SK-N-SH treated with all-trans-retinoic acid at 6 μM for 48 hours (cell line): Measurements from ENCODE around the gene RAB6A.
"Not testable (repeated sequence)": the region's sequence is repeated elsewhere in the genome, so short reads cannot be mapped to it uniquely, and the experiment has no call there.

Experiments used
- ATAC-seq: fragments of 200-7000 bp; cut with Tn5 transposase; 3 replicates; pipeline ENCODE4 v1.9.1; 2020; ENCODE audit warnings: mild to moderate bottlenecking, moderate library complexity
- ARNTL ChIP-seq: fragments of 450-650 bp; formaldehyde crosslinking; IDR thresholded peaks from 2 replicates; pipeline ENCODE4 v1.5.0; 2020; ENCODE audit warnings: low read depth, mild to moderate bottlenecking, moderate library complexity, borderline replicate concordance
- BACH2 ChIP-seq: fragments of 250-450 bp; sonication (Bioruptor Pico); IDR thresholded peaks from 2 replicates; pipeline ENCODE4 v1.9.0; 2021; ENCODE audit warnings: mild to moderate bottlenecking, borderline replicate concordance
- CREB5 ChIP-seq: fragments of 250-450 bp; sonication (Bioruptor Pico); IDR thresholded peaks from 2 replicates; pipeline ENCODE4 v1.5.1; 2020; ENCODE audit warnings: low read depth, mild to moderate bottlenecking, moderate library complexity
- CSDC2 ChIP-seq: fragments of 250-450 bp; sonication (Bioruptor Pico); IDR thresholded peaks from 2 replicates; pipeline ENCODE4 v1.5.0; 2020; ENCODE audit warnings: mild to moderate bottlenecking, moderate library complexity
- CSRNP3 ChIP-seq: fragments of 250-450 bp; sonication (Bioruptor Pico); IDR thresholded peaks from 2 replicates; pipeline ENCODE4 v1.5.1; 2021; ENCODE audit warnings: mild to moderate bottlenecking, moderate library complexity
- ESRRG ChIP-seq: fragments of 250-450 bp; sonication (Bioruptor Pico); IDR thresholded peaks from 2 replicates; pipeline ENCODE4 v1.6.1; 2021; ENCODE audit warnings: mild to moderate bottlenecking
- GLIS3 ChIP-seq: fragments of 250-450 bp; sonication (Bioruptor Pico); IDR thresholded peaks from 2 replicates; pipeline ENCODE4 v1.5.0; 2020; ENCODE audit warnings: mild to moderate bottlenecking, moderate library complexity
- OSR1 ChIP-seq: fragments of 250-450 bp; sonication (Bioruptor Pico); IDR thresholded peaks from 2 replicates; pipeline ENCODE4 v1.8.0; 2022; ENCODE audit warnings: moderate library complexity, mild to moderate bottlenecking, inconsistent platforms
- PATZ1 ChIP-seq: fragments of 250-450 bp; sonication (Bioruptor Pico); IDR thresholded peaks from 2 replicates; pipeline ENCODE4 v1.8.0; 2020; ENCODE audit warnings: mild to moderate bottlenecking, moderate library complexity, borderline replicate concordance
- PPARA ChIP-seq: fragments of 250-450 bp; sonication (Bioruptor Pico); IDR thresholded peaks from 2 replicates; pipeline ENCODE4 v1.5.0; 2020; ENCODE audit warnings: mild to moderate bottlenecking, borderline replicate concordance
- RARB ChIP-seq: fragments of 250-450 bp; sonication (Bioruptor Pico); IDR thresholded peaks from 2 replicates; pipeline ENCODE4 v1.8.0; 2021; ENCODE audit warnings: mild to moderate bottlenecking, moderate library complexity
- TCF4 ChIP-seq: fragments of 250-450 bp; sonication (Bioruptor Pico); IDR thresholded peaks from 2 replicates; pipeline ENCODE4 v1.8.0; 2021; ENCODE audit warnings: mild to moderate bottlenecking, moderate library complexity, borderline replicate concordance
- TOX ChIP-seq: fragments of 250-450 bp; sonication (Bioruptor Pico); IDR thresholded peaks from 2 replicates; pipeline ENCODE4 v1.8.0; 2021; ENCODE audit warnings: mild to moderate bottlenecking, moderate library complexity, borderline replicate concordance
- ZC3H10 ChIP-seq: fragments of 250-450 bp; sonication (Bioruptor Pico); IDR thresholded peaks from 2 replicates; pipeline ENCODE4 v1.5.1; 2021; ENCODE audit warnings: mild to moderate bottlenecking, moderate library complexity
- ZNF8 ChIP-seq: fragments of 450-650 bp; formaldehyde crosslinking; IDR thresholded peaks from 2 replicates; pipeline ENCODE4 v1.5.0; 2020; ENCODE audit warnings: mild to moderate bottlenecking, moderate library complexity
- TF ChIP-seq, protein P1 (sequence below): fragments of 250-450 bp; sonication (Bioruptor Pico); IDR thresholded peaks from 2 replicates; pipeline ENCODE4 v1.8.0; 2021; ENCODE audit warnings: low read depth, mild to moderate bottlenecking, moderate library complexity, borderline replicate concordance

The RAB6A gene

GRCh38 chr11:73752903-73753302, 8.0 kb downstream of the RAB6A start:
- ATAC-seq = no peak
- TF ChIP-seq, protein P1, sequence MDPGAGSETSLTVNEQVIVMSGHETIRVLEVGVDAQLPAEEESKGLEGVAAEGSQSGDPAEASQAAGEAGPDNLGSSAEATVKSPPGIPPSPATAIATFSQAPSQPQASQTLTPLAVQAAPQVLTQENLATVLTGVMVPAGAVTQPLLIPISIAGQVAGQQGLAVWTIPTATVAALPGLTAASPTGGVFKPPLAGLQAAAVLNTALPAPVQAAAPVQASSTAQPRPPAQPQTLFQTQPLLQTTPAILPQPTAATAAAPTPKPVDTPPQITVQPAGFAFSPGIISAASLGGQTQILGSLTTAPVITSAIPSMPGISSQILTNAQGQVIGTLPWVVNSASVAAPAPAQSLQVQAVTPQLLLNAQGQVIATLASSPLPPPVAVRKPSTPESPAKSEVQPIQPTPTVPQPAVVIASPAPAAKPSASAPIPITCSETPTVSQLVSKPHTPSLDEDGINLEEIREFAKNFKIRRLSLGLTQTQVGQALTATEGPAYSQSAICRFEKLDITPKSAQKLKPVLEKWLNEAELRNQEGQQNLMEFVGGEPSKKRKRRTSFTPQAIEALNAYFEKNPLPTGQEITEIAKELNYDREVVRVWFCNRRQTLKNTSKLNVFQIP (CRISPR knock-in tag) = no peak
- TF ChIP-seq TCF4 (CRISPR knock-in tag) (no peak), GLIS3 (CRISPR knock-in tag) (no peak), ARNTL (CRISPR knock-in tag) (no peak), TOX (no peak), CREB5 (CRISPR knock-in tag) (no peak), PATZ1 (CRISPR knock-in tag) (no peak), ESRRG (CRISPR knock-in tag) (no peak), OSR1 (CRISPR knock-in tag) (no peak), BACH2 (CRISPR knock-in tag) (no peak), CSDC2 (CRISPR knock-in tag) (no peak), CSRNP3 (no peak)
- TF ChIP-seq, all 23 proteins: peak for 0

DNA sequence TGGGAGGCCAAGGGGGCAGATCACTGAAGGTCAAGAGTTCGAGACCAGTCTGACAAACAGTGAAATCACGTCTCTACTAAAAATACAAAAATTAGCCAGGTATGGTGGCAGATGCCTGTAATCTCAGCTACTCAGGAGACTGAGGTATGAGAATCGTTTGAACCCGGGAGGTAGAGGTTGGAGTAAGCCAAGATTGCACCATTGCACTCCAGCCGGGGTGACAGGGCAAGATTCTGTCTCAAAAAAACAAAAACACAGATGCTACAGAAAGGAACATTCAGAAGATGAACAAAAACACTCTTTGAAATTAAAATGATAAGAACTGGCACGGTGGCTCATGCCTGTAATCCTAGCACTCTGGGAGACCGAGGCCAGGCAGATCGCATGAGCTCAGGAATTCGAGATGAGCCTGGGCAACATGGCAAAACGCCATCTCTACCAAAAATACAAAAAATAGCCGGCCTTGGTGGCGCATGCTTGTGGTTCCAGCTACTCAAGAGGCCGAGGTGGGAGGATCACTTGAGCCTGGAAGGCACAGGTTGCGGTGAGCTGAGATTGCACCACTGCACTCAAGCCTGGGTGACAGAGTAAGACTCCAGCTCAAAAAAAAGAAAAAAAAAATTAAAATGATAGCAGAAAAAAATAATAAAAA, 8.5 kb downstream of the RAB6A start:
- TF ChIP-seq TCF4 (CRISPR knock-in tag) (no peak), RARB (no peak), TOX (no peak)
- ATAC-seq = no peak

DNA sequence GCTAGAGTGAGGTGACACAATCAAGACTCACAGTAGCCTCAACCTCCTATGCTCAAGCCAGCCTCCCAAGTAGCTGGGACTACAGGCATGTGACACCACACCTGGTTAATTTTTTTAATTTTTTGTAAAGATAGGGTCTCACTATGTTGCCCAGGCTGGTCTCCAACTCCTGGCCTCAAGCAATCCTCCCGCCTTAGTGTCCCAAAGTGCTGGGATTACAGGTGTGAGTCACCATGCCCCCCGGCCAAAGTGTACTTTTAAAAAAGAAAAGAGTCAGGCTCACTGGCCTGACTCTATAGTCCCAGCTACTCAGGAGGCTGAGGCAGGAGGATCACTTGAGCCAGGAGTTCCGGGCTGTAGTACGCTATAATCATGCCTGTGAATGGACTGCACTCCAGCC, 10.0 kb downstream of the RAB6A start:
- ATAC-seq = not testable (repeated sequence)

- ATAC-seq = no peak
- TF ChIP-seq PPARA (CRISPR knock-in tag) = no peak
- TF ChIP-seq, protein P1 (CRISPR knock-in tag) = no peak
- no peak for TF ChIP-seq ZNF8 (CRISPR knock-in tag)
- no peak for TF ChIP-seq CSRNP3
- TF ChIP-seq ZC3H10 = no peak
- no peak for TF ChIP-seq TCF4 (CRISPR knock-in tag)
- TF ChIP-seq BACH2 (CRISPR knock-in tag) = no peak
- TF ChIP-seq CREB5 (CRISPR knock-in tag) = no peak
Measured at GRCh38 chr11:73750228-73750627, 10.6 kb downstream of the RAB6A start.
